NCI-H1048 (cell line): Measurements from ENCODE around the gene TRIM66.

ENCODE experiments used
- DNase-seq: peaks from one replicate; lab custom pipeline; 2025; lab: John Stamatoyannopoulos, UW

TRIM66 gene

GRCh38 chr11:8605971-8606563, 76.4 kb downstream of the TRIM66 start:
- DNase-seq: no peak

- no peak for DNase-seq
Observed at GRCh38 chr11:8604078-8604723, 78.3 kb downstream of the TRIM66 start.

- DNase-seq: no peak
Observed at GRCh38 chr11:8603696-8604077, 78.8 kb downstream of the TRIM66 start.

- no peak for DNase-seq
Observed at GRCh38 chr11:8601376-8602133, 80.9 kb downstream of the TRIM66 start.

- no peak for DNase-seq
Observed at GRCh38 chr11:8598506-8598905, 84.0 kb downstream of the TRIM66 start.

GRCh38 chr11:8597182-8597581, 85.3 kb downstream of the TRIM66 start:
- no peak for DNase-seq

- no peak for DNase-seq
Observed at GRCh38 chr11:8596504-8597046, 85.9 kb downstream of the TRIM66 start.

- DNase-seq: no peak
Observed at GRCh38 chr11:8593935-8594909, 88.2 kb downstream of the TRIM66 start, which contains the start of gene STK33. TSS of gene STK33 (minus strand) at chr11:8594228. CDS start at chr11:8474905, 119,323 bp downstream.

- no peak for DNase-seq
Observed at GRCh38 chr11:8593455-8593854, 89.0 kb downstream of the TRIM66 start.

- DNase-seq: no peak
Observed at GRCh38 chr11:8587915-8588314, 94.5 kb downstream of the TRIM66 start.

- DNase-seq: no peak
Observed at GRCh38 chr11:8586805-8587204, 95.7 kb downstream of the TRIM66 start.

- DNase-seq: no peak
Observed at GRCh38 chr11:8586184-8586583, 96.3 kb downstream of the TRIM66 start.

- no peak for DNase-seq
Observed at GRCh38 chr11:8584511-8584910, 98.0 kb downstream of the TRIM66 start.

GRCh38 chr11:8584082-8584481, 98.4 kb downstream of the TRIM66 start:
- DNase-seq: no peak

GRCh38 chr11:8581300-8581699, 101.2 kb downstream of the TRIM66 start:
- DNase-seq: no peak

GRCh38 chr11:8577791-8578581, 104.5 kb downstream of the TRIM66 start:
- no peak for DNase-seq

- no peak for DNase-seq
Observed at GRCh38 chr11:8574798-8575197, 107.7 kb downstream of the TRIM66 start.

GRCh38 chr11:8573777-8574176, 108.7 kb downstream of the TRIM66 start:
- DNase-seq: no peak

GRCh38 chr11:8567602-8568198, 114.8 kb downstream of the TRIM66 start:
- DNase-seq: no peak

- peak; percentile 14 for DNase-seq
Observed at GRCh38 chr11:8566613-8567210, 115.8 kb downstream of the TRIM66 start.
